ENCODE measurements around the gene TMEM125. TPM values are rescaled to one million over a fixed set of nuclear protein-coding genes. Genes with fewer than 3 reads are reported as not detected.

TMEM125 gene
- total RNA-seq, 2 donors from 2014 or later, result 45.8 to 51.1 TPM

- H3K4me1 ChIP-seq, result no peaks in the 10 kb centered on the region
- TF ChIP-seq POLR2A (IDR thresholded peaks at IDR 0.05) (no peak), CTCF (IDR thresholded peaks at IDR 0.05) (no peak)
- H3K27ac ChIP-seq, result no peak overlapping the region
- no peaks in the 10 kb centered on the region for H3K27me3 ChIP-seq
- H3K36me3 ChIP-seq (replicated peaks in 1 of 2; ENCODE audit: insufficient read depth in 1 of 2, low read depth in 2 of 2), result no peaks in the 10 kb centered on the region
- H3K4me3 ChIP-seq, result no peak overlapping the region
- no peaks in the 10 kb centered on the region for H3K9me3 ChIP-seq
- ATAC-seq, result no peak
- no peak for DNase-seq
- 85 to 89% methylated on average over 19 of the region's 19 CpGs for WGBS, 2 donors
- intact Hi-C loops (cut with DNase I), result no loop called here
These were observed 42.4 kb downstream of the TMEM125 start for GRCh38 chr1:43312212-43312623.

GRCh38 chr1:43312663-43313515, 43.1 kb downstream of the TMEM125 start:
- H3K4me1 ChIP-seq, result no peaks in the 10 kb centered on the region
- no peak overlapping the region for H3K27ac ChIP-seq
- H3K27me3 ChIP-seq, result no peaks in the 10 kb centered on the region
- H3K36me3 ChIP-seq (replicated peaks in 1 of 2; ENCODE audit: insufficient read depth in 1 of 2, low read depth in 2 of 2), result no peaks in the 10 kb centered on the region
- H3K4me3 ChIP-seq, result no peak overlapping the region
- H3K9me3 ChIP-seq, result no peaks in the 10 kb centered on the region
- 87 to 91% methylated on average over 9 to 24 of the region's 24 CpGs for WGBS, 2 donors
- ATAC-seq (no peak), DNase-seq (no peak)
- TF ChIP-seq POLR2A (IDR thresholded peaks at IDR 0.05) (no peak), CTCF (IDR thresholded peaks at IDR 0.05) (no peak)
- intact Hi-C loops (cut with DNase I), result no loop called here

GRCh38 chr1:43313771-43314170, 44.0 kb downstream of the TMEM125 start:
- Histone ChIP-seq H3K4me1 (no peaks in the 10 kb centered on the region), H3K36me3 (replicated peaks in 1 of 2; ENCODE audit: insufficient read depth in 1 of 2, low read depth in 2 of 2) (no peaks in the 10 kb centered on the region), H3K27me3 (no peaks in the 10 kb centered on the region), H3K4me3 (no peak overlapping the region), H3K9me3 (no peaks in the 10 kb centered on the region), H3K27ac (no peak overlapping the region)
- DNase-seq (no peak), ATAC-seq (no peak)
- TF ChIP-seq CTCF (IDR thresholded peaks at IDR 0.05) (no peak), POLR2A (IDR thresholded peaks at IDR 0.05) (no peak)
- intact Hi-C loops (cut with DNase I), result no loop called here
- WGBS, 2 donors, result 86% methylated on average over 8 to 10 of the region's 10 CpGs

- H3K27me3 ChIP-seq, result no peaks in the 10 kb centered on the region
- ATAC-seq (no peak), DNase-seq (no peak)
- no peak for TF ChIP-seq POLR2A (IDR thresholded peaks at IDR 0.05)
- H3K4me3 ChIP-seq, result no peak overlapping the region
- no peaks in the 10 kb centered on the region for H3K9me3 ChIP-seq
- H3K36me3 ChIP-seq (replicated peaks in 1 of 2; ENCODE audit: insufficient read depth in 1 of 2, low read depth in 2 of 2), result no peaks in the 10 kb centered on the region
- no peaks in the 10 kb centered on the region for H3K4me1 ChIP-seq
- intact Hi-C loops (cut with DNase I), result no loop called here
- H3K27ac ChIP-seq, result no peak overlapping the region
- WGBS, 2 donors, result 92 to 94% methylated on average over 5 of the region's 5 CpGs
These were observed 44.5 kb downstream of the TMEM125 start for GRCh38 chr1:43314233-43314632.

GRCh38 chr1:43315481-43315880, 45.7 kb downstream of the TMEM125 start:
- ATAC-seq (no peak), DNase-seq (no peak)
- Histone ChIP-seq H3K27ac (no peak overlapping the region), H3K36me3 (replicated peaks in 1 of 2; ENCODE audit: insufficient read depth in 1 of 2, low read depth in 2 of 2) (no peaks in the 10 kb centered on the region), H3K27me3 (no peaks in the 10 kb centered on the region), H3K9me3 (no peaks in the 10 kb centered on the region), H3K4me1 (no peaks in the 10 kb centered on the region), H3K4me3 (no peak overlapping the region)
- no peak for TF ChIP-seq POLR2A (IDR thresholded peaks at IDR 0.05)
- intact Hi-C loops (cut with DNase I), result no loop called here
- WGBS, 2 donors, result 67 to 82% methylated on average over 3 of the region's 3 CpGs
